Hair follicular keratinocyte (primary cell): ENCODE measurements around the gene ZFP30. TPM values are rescaled to one million over a fixed set of nuclear protein-coding genes. Genes with fewer than 3 reads are reported as not detected.

ENCODE experiments used
- total RNA-seq: library from RNA; depleted of rRNA; stranded (reverse); fragments of >200 nt; gene quantifications from 2 replicates; pipeline ENCODE4 v1.2.3, GENCODE V29; 2015

The ZFP30 gene
- 4.9 and 7.2 TPM in 2 replicates for total RNA-seq

DNA sequence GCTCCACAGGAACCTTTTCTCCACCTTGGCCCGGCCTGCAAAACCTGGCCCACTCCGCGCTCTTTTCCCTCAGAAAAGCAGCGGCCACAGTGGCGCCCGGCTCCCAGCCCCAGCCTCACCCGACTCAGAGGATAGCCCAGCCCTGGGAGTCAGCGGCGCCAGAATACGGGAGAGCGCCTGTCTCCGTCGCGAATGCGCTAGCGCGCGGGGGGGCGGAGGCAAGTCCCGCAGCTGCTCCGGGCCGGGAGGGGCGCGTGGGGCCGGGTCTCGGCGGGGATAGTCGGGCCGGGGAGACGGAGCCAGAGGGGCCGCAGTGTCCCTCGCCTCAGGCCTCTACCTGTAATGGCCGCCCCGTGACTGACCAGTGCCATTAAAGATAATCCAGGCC lies at the start of gene ZFP30:
ZFP30 (minus strand) TSS at position 165 of the 388 bp plus-strand sequence. CDS start 7,643 bp downstream, outside the sequence.

DNA sequence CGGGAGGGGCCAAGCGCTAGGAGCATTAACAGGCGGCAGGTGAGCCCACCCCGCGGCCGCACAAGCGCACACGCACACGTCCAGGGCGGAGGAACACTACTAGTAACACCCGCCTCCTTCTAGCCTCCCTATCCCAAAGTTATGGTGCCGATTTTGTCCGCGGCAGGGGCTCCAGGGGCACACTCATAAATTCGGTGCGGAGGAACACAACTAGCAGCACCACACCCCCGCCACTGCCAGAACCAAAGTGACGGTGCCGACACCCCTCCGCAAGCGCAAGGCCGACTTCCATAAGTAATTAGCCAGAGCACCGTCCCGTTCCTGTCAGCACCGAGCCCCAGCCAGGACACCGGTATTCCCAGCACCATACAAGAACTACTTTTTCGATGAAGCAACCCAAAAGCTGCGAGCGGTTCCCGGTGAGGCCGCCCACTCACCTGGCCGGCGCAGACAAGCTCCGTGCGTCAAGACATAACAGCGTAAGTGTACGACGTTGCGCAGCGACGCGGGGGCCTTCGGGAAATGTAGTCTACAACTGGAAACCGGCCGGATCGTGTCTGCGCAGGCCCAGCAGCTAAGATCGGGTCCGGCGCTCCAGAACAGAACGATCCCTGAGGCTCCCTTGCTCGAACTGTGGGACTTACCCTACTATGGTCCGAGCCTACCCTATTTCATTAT lies 60.8 kb downstream of the ZFP30 start, which contains the start of the genes ZNF540 and ZNF571:
ZNF540 (plus strand) TSS at position 573 of the 678 bp plus-strand sequence. CDS start 3,572 bp downstream, outside the sequence.
ZNF571 (minus strand) TSS at position 489 of the 678 bp plus-strand sequence. CDS start 8,116 bp downstream, outside the sequence.

Other genes starting within 250 kb of the ZFP30 start
- gene ZNF569, start 188.0 kb downstream of the ZFP30 start, total RNA-seq = 2.4 and 4.8 TPM in 2 replicates
- gene ZNF570, start 186.1 kb downstream of the ZFP30 start, total RNA-seq = 2.8 and 5.2 TPM in 2 replicates
- 1.2 and 1.9 TPM in 2 replicates for gene ZNF793, start 148.5 kb downstream of the ZFP30 start, total RNA-seq
- gene ZNF571, start 60.7 kb downstream of the ZFP30 start, total RNA-seq = 0.95 and 1.8 TPM in 2 replicates
- gene ZNF540, start 60.6 kb downstream of the ZFP30 start, total RNA-seq = 0.08 TPM in 1 of 2 replicates, not detected in the other
- gene ZNF607, start 64.3 kb upstream of the ZFP30 start, total RNA-seq = 1.9 and 6.1 TPM in 2 replicates
- gene ZNF573, start 124.1 kb upstream of the ZFP30 start, total RNA-seq = 1.1 and 1.8 TPM in 2 replicates